GM18502 (cell line): ENCODE results near the gene TPO.

ENCODE experiments used
- ATAC-seq: cut with Tn5 transposase; IDR thresholded peaks from one replicate; pipeline ENCODE4 v1.9.1; 2021; ENCODE audit warnings: mild to moderate bottlenecking; ENCODE audit not compliant: unreplicated experiment, poor library complexity

Gene TPO

DNA sequence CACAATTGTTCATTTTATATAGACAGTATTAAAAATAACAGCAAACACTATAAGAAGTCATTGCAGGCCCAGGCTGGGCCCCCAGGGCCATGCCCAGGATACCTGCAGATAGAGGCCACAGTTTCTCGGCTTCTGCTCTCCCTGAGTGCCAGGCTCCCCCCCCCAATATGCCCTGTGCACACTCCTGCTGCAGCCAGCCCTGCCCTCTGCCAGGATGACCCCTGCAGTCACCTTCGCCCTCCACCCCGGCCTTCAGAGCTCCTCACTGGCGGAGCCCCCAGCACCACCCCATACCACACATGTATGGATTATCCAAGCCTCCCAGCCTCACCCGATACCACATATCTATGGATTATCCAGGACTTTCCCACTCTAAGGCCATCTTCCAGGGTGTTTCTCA lies 104.5 kb downstream of the TPO start:
- ATAC-seq = no peak

DNA sequence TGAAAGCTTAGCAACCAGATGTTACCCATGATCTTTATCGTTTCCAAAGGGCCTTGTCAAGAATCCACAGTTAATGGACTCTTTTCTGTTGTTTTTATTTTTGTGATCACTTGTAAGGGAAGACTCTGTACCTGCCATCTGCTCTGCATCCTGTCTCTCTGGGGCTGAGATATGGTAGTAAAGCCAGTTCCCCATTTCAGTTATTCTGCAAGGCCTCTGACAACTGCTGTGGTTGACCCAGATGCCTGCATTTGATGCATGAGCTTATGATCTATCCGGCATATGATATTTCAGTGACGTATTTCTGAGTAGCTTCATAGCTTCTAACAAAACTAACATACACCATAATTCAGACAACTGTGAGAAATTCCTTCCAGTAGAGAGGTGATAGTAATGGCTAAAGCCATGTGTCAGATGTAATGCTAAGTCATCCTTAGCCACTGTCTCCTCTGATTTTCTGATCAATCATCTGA lies 105.1 kb downstream of the TPO start:
- ATAC-seq = no peak

GRCh38 chr2:1518867-1519530 lies 105.7 kb downstream of the TPO start:
- no peak for ATAC-seq

DNA sequence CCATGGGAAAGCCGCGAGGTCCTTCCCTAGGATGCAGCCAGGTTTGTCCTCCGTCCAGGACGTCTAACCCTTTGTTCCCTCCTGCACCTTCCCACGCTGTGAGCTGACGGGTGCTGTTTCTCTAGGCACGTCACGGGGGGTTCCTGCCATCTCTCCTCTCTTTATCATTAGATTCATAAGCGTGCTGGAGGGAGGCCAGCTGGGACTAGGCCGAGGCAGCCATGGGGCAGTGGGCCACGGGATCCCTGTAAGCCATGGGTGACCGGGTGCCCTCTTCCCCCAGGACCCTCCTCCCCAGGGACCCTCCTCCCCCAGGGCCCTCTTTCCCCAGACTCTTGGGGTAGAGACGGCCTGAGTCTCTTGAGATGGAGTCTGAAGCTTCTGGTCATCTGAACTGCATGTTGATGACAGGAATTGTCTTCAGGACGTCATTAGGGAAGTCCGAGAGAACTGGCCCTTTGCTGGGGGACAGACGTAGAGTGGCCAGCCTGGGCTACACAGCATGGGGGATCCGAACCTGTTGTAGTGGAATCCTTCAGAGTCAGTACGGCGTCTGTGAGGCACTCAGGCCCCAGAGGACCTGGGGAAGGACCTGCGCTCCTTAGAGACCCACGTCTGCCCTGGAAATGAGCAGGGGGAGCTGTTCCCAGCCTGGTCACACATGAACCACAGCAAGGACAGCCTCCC lies 108.1 kb downstream of the TPO start:
- no peak for ATAC-seq

GRCh38 chr2:1521878-1522830 lies 108.9 kb downstream of the TPO start:
- no peak for ATAC-seq

DNA sequence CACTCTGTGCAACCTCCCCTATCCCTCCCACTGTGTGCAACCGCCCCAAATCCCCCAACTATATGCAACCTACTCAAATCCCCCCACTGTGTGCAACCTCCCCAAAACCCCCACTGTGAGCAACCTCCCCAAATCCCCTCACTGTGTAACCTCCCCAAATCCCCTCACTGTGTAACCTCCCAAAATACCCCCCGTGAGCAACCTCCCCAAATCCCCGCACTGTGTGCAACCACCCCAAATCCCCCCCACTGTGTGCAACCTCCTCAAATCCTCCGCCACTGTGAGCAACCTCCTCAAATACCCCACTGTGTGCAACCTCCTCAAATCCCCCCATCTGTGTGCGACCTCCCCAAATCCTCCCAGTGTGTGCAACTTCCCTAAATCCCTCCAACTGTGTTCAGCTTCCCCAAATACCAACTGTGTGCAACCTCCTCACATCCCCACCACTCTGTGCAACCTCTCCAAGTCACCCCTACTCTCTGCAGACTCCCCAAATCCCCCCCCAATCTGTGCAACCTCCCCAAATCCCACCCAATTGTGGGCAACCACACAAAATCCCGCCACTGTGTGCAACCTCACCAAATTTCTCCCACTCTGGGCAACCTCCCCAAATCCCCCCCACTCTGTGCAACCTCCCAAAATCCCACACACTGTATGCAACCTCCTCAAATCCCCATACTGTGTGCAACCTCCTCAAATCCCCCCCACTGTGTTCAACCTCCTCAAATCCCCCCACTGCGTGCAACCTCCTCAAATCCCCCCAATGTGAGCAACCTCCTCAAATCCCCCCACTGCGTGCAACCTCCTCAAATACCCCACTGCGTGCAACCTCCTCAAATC lies 114.1 kb downstream of the TPO start:
- ATAC-seq = no peak

DNA sequence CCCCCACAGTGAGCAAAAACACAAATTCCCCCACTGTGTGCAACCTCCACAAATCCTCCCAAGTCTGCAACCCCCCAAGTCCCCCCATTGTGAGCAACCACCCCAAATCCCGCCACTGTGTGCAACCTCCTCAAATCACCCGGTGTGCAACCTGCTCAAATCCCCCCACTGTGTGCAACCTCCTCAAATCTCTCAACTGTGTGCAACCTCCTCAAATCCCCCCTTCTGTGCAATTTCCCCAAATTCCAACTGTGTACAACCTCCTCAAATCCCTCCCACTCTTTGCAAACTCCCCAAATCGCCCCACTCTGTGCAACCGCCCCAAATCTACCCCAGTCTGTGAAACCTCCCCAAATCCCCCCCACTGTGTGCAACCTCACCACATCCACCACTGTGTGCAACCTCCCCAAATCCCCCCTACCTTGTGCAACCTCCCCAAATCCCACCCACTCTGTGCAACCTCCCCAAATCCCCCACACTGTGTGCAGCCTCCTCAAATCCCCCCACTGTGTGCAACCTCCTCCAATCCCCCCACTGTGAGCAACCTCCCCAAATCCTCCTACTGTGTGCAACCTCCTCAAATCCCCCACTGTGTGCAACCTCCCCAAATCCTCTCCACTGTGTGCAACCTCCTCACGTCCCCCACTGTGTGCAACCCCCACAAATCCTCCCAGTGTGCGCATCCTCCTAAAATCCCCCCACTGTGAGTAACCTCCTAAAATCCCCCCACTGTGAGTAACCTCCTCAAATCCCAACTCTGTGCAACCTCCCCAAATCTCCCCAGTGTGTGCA lies 115.2 kb downstream of the TPO start:
- no peak for ATAC-seq

DNA sequence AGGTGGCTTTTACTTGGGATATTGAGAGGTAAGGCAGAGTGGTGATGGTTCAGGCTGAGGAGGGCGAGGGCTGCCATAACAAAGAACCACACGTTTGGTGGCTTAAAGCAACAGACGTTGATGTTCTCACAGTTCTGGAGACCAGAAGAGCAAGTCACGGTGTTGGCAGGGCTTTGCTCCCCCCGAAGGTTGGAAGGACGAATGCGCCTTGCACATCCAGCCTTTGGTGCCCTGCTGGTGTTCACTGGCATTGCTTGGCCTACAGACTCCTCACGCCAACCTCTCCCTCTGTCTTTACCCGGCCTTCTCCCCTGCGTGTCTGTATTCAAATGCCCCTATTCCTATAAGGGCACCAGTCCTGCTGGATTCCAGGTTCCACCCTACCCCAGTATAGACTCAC lies 125.4 kb downstream of the TPO start:
- no peak for ATAC-seq

DNA sequence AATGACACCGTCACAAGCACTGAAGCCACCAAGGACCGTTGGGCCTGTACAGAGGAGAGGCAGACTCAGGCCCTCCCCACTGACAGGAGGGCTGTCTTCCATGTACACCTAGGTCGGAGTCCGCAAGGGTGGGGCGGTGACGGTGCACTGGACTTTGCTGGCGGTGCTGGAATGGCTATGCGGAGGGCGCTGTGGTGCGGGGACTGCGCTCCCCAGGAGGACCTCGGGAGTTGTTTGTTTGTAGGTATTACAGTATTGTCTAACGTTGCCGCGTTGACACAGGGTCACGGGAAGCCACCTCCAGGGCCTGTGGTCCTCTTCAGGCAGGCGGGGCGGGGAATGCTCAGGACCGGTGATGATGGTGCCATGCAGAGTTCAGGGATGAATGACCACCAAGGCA lies 126.2 kb downstream of the TPO start:
- ATAC-seq = no peak

DNA sequence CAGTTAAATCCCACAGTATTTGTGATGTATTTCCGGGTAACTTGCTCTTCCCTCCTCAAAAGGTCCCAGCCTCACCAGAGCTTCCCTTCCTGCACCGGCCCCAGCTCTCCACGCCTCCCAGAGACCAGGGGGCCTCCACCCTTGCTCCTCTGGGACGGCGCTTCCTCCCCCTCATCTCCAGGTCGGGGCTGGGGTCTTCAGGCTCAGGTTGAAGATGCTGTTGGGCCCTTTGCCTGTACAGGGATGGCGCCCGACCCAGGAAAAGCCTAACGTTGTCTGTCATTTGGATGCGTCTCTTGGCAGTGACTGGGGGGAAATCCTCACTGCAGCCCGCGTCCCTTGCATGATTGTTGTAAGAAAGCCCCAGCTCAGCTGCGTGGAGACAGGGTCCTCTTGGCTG lies 126.7 kb downstream of the TPO start:
- no peak for ATAC-seq

DNA sequence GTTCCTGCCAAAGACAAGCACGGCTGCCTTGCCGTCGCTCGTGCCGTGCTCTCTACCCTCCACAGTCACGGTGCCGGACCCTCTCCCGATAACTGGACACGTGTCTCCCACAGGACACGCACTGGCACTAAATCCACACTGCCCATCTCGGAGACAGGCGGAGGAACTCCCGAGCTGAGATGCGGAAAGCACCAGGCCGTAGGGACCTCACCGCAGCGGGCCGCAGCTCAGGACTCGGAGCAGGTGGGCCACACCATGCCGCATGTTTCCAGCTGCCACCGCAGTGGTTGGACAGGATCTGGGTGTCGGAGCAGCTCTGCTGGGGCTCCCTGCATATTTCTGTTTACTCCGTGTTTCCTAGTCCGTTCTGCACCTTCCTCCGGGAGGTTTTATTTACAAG lies 127.2 kb downstream of the TPO start:
- no peak for ATAC-seq

- ATAC-seq = no peak
Observed at GRCh38 chr2:1541040-1541439, 127.8 kb downstream of the TPO start.

GRCh38 chr2:1541819-1542475 lies 128.7 kb downstream of the TPO start:
- ATAC-seq = no peak

DNA sequence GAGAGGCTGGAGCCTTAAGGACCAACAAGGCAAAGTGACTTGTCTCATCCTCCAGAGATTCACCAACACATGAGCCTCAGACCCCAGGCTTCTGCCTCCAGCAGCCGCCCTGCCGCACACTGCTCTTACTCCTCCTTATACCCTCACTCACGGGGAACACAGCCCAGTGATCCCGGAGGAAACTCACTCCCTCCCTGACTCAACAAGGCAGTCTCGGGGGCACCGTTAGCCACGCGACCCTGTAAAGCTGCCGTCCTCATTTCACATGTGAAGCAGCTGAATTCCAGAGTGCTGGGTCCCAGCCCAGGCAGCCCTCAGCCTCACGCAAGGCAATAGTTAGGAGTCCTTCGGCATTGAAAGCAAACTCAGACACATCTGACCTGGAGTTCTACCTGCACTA lies 129.7 kb downstream of the TPO start:
- ATAC-seq = no peak

GRCh38 chr2:1543776-1544477 lies 130.7 kb downstream of the TPO start:
- no peak for ATAC-seq

DNA sequence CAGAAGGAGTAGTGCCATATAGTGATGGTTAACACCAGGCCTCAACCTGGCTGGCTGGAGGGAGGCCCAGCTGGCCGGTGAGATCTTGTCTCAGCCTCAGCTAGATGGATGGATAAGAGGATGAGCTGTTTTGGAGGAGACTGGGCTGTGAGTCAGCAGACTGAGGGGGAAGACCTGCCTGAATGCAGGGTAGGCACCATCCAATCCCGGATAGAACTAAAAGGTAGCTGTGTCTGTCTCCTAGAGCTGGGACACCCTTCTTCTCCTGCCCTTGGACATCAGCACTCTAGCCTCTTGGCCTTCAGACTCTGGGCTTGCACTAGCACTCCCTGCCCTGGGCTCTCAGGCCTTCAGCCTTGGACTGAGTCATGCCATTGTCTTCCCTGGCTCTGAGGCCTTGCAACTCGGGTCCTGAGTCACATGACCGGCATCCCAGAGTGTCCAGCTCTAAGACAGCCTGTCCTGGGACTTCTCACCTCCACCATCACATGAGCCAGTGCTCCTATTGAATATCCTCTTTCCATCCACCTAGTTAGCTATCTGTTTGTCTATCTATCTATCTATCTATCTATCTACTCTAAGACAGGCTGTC lies 131.3 kb downstream of the TPO start:
- no peak for ATAC-seq

DNA sequence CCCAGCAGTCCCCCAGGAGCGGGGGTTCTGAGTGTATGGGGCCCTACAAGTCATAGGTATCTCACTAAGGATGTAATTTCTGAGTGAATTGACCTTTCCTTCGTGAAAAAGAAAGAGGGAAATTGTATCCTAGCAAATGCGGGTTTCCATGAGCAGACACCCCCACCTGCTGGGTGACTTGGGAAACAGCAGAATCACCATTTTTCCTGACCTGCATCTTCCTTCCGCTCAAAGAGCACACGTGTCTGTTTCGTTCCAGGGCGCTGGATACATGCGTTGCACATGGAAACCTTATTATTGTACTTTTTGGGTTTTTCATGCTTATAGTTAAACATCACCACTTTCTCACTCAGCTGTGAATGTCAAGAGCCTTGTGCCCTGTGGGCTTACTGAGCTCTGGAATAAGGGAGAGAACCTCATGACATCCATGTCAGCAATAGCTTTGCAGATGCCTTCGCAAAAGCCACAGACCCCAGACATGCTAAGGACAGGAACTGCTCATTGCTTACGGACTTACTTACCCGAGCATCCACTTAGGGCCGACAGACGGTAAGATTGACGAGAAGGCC lies 132.8 kb downstream of the TPO start:
- ATAC-seq = no peak

- ATAC-seq = no peak
Observed at GRCh38 chr2:1546901-1547300, 133.6 kb downstream of the TPO start.
